Measurements from ENCODE around the gene WDR45B.

WDR45B gene

GRCh38 chr17:82675476-82676245, 27.4 kb upstream of the WDR45B start:
- FAIRE-seq, result no peak

GRCh38 chr17:82674656-82675475, 26.6 kb upstream of the WDR45B start:
- no peak for FAIRE-seq

GRCh38 chr17:82670661-82671450, 22.6 kb upstream of the WDR45B start:
- no peak for FAIRE-seq

GRCh38 chr17:82668631-82669099, 20.4 kb upstream of the WDR45B start:
- no peak for FAIRE-seq

- no peak for FAIRE-seq
These were observed 19.9 kb upstream of the WDR45B start for GRCh38 chr17:82668024-82668630.

GRCh38 chr17:82667668-82668000, 19.4 kb upstream of the WDR45B start:
- FAIRE-seq, result no peak

- no peak for FAIRE-seq
These were observed 18.9 kb upstream of the WDR45B start for GRCh38 chr17:82666931-82667667.

- no peak for FAIRE-seq
These were observed 17.6 kb upstream of the WDR45B start for GRCh38 chr17:82665891-82666290.

- FAIRE-seq, result no peak
These were observed 17.0 kb upstream of the WDR45B start for GRCh38 chr17:82665217-82665616.

- FAIRE-seq, result no peak
These were observed 16.5 kb upstream of the WDR45B start for GRCh38 chr17:82664701-82665182.

- no peak for FAIRE-seq
These were observed 16.0 kb upstream of the WDR45B start for GRCh38 chr17:82664276-82664575.

GRCh38 chr17:82663381-82664275, 15.4 kb upstream of the WDR45B start:
- no peak for FAIRE-seq

GRCh38 chr17:82662711-82663261, 14.5 kb upstream of the WDR45B start:
- no peak for FAIRE-seq

GRCh38 chr17:82661717-82662683, 13.8 kb upstream of the WDR45B start:
- no peak for FAIRE-seq

GRCh38 chr17:82659886-82660285, 11.6 kb upstream of the WDR45B start:
- FAIRE-seq, result no peak

- no peak for FAIRE-seq
These were observed 10.7 kb upstream of the WDR45B start for GRCh38 chr17:82658796-82659452.

- no peak for FAIRE-seq
These were observed 10.1 kb upstream of the WDR45B start for GRCh38 chr17:82658331-82658730.

GRCh38 chr17:82657926-82658325, 9.7 kb upstream of the WDR45B start:
- FAIRE-seq, result no peak

GRCh38 chr17:82656266-82656665, 8.0 kb upstream of the WDR45B start:
- FAIRE-seq, result no peak

Measured in endometrium (tissue), 2 donors.